ENCODE data around the gene IVNS1ABP.
"Not testable (repeated sequence)": the region's sequence is repeated elsewhere in the genome, so short reads cannot be mapped to it uniquely, and the experiment has no call there.

Gene IVNS1ABP

GRCh38 chr1:185317034-185317885 lies at the start of gene IVNS1ABP:
TSS of gene IVNS1ABP (minus strand) at chr1:185317243. CDS start at chr1:185309493, 7,750 bp downstream.
- DNase-seq, result peak; percentile 90 to 99 (median 93)
- intact Hi-C loops (cut with DNase I), result loop anchor here (2.0 to 10.0 kb wide), 5 partner anchors 160 to 1060 kb away; partner anchors contain the start of genes EDEM3, ODR4, SWT1 and TPR

- DNase-seq, result no peak
- intact Hi-C loops (cut with DNase I), result no loop called here
Observed at GRCh38 chr1:185365951-185366350, 48.9 kb upstream of the IVNS1ABP start.

- DNase-seq; intact Hi-C loops (cut with DNase I): not testable (repeated sequence)
Observed at GRCh38 chr1:185364528-185364927, 47.5 kb upstream of the IVNS1ABP start.

DNA sequence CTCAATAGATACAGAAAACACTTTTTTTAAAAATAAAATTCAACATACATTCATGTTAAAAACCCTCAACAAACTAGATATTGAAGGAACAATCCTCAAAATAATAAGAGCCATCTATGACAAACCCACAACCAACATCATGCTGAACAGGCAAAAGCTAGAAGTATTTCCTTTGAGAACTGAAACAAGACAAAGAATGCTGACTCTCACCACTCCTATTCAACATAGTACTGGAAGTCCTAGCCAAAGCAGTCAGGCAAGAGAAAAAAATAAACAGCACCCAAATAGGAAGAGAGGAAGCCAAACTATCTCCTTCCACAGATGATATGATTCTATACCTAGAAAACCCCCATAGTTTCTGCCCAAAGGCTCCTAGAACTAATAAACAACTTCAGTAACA lies 46.2 kb upstream of the IVNS1ABP start:
- intact Hi-C loops (cut with DNase I), result no loop called here
- DNase-seq, result no peak

- no peak for DNase-seq
- intact Hi-C loops (cut with DNase I), result no loop called here
Observed at GRCh38 chr1:185360714-185361113, 43.7 kb upstream of the IVNS1ABP start.

DNA sequence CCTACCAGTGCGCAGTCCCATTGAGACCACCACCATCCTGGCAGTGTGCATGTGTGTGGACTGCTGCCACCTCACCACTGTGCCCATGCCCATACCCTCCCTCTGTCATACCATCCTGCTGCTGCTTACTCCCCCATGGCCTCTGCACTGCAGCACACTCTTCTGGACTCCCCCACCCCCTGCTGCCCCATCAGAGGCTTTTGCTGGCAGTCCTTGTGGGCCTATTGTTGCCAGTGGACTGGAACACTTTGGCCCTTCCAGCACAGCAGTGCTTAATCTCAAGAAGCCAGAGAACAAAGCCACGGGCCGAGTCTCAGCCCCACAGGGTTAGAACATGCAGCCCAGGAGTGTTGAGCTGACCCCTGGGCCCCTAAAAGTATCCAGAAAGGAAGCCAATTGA lies 41.9 kb upstream of the IVNS1ABP start:
- intact Hi-C loops (cut with DNase I), result no loop called here
- DNase-seq, result no peak

DNA sequence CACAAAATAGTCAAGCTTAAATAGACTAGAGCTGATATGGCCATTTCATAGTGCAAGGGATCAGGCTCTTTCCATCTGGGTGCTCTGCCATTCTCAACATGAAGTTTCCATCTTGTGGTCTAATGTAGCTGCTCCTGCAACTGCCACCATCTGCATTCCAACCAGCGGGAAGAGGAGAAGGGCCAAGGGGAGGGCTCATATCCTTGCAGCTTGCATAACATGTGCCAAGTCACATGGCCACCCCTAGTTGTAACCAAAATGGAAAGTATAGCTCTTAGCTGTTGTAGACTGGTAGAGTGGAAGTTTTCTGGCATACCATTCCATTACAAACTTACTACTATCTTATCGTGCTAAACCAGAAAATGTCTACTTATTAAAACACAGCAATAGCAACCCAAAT lies 38.9 kb upstream of the IVNS1ABP start:
- DNase-seq, result no peak
- intact Hi-C loops (cut with DNase I), result no loop called here

DNA sequence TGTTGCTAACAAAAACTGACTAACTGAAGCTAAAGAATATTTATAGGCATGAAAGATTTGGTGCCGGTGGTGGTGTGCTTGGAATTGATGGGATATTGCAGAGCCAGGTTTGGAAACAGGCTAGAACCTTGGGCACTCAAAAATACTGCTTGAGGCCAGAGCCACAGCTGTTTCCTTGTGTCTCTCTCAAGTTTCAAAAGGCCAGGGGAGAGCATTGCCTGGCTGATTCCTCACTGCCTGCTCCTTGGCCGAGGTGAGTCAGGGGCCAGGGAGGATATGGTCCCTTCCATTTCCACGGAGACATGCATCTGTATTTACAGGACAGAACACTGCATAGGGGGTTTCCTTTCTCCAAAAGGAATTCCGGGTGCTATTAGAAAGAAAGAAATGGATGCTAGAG lies 36.1 kb upstream of the IVNS1ABP start:
- DNase-seq, result no peak
- intact Hi-C loops (cut with DNase I), result no loop called here

- no peak for DNase-seq
- intact Hi-C loops (cut with DNase I), result no loop called here
Observed at GRCh38 chr1:185351734-185352466, 34.9 kb upstream of the IVNS1ABP start.

GRCh38 chr1:185350027-185350442 lies 33.0 kb upstream of the IVNS1ABP start:
- no peak for DNase-seq
- intact Hi-C loops (cut with DNase I), result no loop called here

GRCh38 chr1:185349556-185349955 lies 32.5 kb upstream of the IVNS1ABP start:
- intact Hi-C loops (cut with DNase I), result no loop called here

GRCh38 chr1:185348985-185349384 lies 31.9 kb upstream of the IVNS1ABP start:
- DNase-seq, result no peak
- intact Hi-C loops (cut with DNase I), result no loop called here

More at GRCh38 chr1:185349556-185349955, 32.5 kb upstream of the IVNS1ABP start:
- DNase-seq, result no peak

GRCh38 chr1:185348296-185348695 lies 31.3 kb upstream of the IVNS1ABP start:
- DNase-seq, result no peak
- intact Hi-C loops (cut with DNase I), result no loop called here

DNA sequence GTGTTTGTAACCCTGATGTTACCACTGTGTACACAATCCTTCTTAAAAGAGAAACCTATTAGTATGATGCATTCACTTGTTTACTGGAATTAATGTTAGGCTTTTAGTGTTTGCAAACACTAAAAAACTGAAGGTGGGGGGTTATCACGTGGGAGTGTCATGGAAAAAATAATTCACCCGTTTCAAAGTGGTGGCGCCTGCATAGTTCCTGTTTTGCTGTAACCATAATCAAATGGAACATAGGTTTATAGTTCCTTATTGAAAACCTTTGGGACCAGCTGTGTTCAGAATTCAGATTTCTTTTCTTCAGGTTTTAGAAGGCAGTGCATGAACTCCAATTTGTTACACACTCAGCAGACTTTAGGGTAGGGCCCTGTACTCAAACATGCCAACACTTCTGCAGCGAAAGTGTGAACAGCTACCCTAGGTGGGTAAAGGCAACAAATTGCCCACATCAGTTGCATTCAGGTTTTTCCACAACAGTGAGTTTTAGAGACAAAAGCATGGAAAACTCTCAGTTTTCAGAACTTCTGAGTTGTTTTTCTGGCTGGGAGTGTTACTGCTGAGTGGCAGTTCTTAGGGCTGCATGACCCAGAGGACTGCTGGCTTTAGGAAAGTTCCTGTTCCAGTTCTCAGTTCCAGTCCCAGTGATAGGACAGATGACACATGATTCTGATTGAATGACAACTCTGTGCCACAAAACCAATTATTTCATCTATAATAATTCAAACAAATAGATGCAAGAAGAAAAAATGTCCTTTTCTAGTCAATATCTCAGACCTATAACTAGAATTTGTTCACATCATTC lies 29.1 kb upstream of the IVNS1ABP start:
- DNase-seq, result no peak
- intact Hi-C loops (cut with DNase I), result no loop called here

DNA sequence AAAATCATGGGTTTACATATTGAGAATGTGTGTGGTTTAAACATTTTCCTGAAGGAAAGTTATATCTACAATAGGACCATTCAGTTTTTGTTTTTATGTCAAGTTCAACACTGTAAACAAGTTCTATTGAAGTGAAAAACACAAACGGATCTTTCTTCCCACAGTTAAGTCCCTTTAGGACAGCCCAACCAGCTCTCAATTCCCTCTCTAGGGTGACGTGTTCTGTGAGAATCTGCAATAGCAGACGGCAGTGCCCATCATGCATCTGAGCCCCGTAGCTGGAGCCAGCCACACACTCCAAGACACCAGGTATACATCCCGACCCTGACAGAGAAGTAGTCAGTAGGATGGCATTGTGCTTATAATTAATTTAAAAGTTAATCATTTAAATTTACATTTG lies 26.3 kb upstream of the IVNS1ABP start:
- DNase-seq, result peak in 2 of 10 donors; percentile 19 to 78

GRCh38 chr1:185342672-185343259 lies 25.7 kb upstream of the IVNS1ABP start:
- no peak for DNase-seq
- intact Hi-C loops (cut with DNase I), result no loop called here

More for the DNA sequence above, 26.3 kb upstream of the IVNS1ABP start:
- intact Hi-C loops (cut with DNase I), result no loop called here

DNA sequence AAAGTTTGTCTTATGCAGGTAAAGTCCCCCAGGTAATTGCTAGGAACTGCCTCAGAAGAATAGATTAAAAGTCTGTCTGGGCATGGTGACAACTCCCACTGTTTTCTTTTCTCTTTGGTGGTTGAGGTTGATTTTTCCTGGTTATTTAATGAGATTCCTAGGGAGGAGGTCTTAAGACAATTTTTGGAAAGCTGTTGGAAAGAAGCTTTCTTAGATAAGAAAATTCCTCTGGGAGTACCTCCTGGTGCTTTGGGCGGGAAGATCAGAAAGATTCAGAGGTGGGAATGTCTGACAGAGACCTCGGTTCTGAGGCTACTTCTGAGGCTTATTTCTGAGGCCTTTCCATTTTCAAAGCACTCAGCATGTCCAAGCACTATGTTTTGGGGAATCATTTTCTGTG lies 25.0 kb upstream of the IVNS1ABP start:
- no peak for DNase-seq
- intact Hi-C loops (cut with DNase I), result no loop called here

DNA sequence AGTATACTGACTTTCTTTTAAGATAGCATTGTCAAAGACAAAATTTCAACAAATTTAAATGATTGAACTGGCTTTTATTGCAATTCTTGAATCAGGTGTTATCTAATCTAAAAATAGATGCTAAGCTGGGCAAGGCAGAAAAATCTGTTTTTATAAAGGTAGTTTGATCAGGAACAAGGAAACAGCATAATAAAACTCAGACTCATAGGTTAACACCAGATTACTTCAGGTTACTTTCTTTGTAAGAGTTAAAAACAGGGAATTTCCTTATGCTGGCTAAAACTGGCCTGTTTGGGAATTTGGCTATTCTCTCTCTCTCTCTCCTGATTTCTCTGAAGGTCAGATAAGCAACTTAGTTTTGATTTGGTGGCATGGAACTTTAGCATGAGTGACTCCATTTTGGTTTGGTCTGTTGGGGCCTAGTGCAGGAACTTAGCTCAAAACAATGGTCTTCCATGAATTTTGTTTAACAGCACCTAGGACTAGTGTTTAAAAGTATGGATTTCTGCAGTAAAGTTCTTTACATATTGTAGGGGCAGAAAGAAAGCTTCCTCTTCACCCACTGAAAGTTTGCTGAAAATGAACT lies 24.2 kb upstream of the IVNS1ABP start:
- intact Hi-C loops (cut with DNase I), result no loop called here
- DNase-seq, result no peak

DNA sequence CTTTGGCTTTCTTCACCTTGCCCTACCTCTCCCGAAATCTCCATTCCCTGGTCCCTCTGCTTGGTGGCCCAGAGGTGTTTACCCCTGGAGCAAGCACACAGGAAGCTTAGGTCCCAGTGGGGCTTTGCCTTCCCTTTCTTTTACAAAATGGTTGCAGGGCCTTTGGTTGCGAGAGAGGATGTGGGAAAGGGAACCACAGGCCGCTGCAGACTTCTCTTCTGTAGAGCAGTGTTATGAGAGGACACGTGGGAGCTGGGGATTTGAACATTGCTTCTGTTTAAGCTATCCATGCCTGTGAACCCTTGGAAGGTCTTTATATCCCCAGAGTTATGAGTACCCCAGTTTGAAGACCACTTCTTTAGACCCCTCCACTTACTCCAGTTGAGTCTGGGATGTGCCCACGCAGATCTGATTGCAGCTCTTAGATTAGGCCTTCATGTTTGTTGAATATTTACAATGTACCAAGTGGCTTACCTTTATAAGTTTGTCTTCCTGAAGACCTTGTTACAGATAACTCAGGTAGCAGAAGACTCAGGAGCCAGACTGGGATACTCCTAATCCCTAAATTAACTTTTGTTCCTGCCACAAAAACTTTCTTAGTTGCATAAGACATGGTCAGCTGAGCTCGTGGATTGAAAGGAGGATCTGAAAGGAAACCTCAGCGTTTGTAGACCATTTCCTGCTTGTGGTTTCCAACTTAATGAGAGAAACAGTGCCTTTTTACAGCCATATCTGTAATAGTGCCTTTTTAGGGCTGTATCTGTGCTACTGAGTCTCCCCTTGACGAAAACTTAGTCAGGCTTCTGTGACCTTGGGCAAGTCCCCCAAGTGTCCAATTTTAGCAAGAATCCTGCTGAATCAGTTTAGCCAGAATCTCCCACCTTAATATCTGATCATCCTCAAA lies 21.9 kb upstream of the IVNS1ABP start:
- intact Hi-C loops (cut with DNase I), result no loop called here
- DNase-seq, result peak in 1 of 10 donors; percentile 18
